Mesenchymal stem cell (in vitro differentiated cells and primary cell): Measurements from ENCODE around the gene COX10.
"Not testable (repeated sequence)": the region's sequence is repeated elsewhere in the genome, so short reads cannot be mapped to it uniquely, and the experiment has no call there.

Experiments
- DNase-seq: peaks from one replicate; pipeline ENCODE4 v3.0.0-alpha.2; 2013
- H2AFZ ChIP-seq: one replicate; pipeline ENCODE4 v1.6.1; 2013; ENCODE audit warnings: low read depth, mild to moderate bottlenecking, control low read depth, inconsistent platforms, low read length, moderate library complexity
- H2AK5ac ChIP-seq: 2 replicates; pipeline ENCODE4 v1.6.1; 2013; ENCODE audit warnings: low read length, moderate library complexity, mild to moderate bottlenecking, inconsistent platforms; ENCODE audit not compliant: severe bottlenecking
- H2BK120ac ChIP-seq: one replicate; pipeline ENCODE4 v1.6.1; 2013; ENCODE audit warnings: low read depth, mild to moderate bottlenecking, inconsistent platforms, low read length, moderate library complexity
- H2BK12ac ChIP-seq, 2 experiments: one replicate each; pipeline ENCODE4 v1.6.1; 2013; ENCODE audit warnings: inconsistent platforms in 2 of 2, low read length in 2 of 2, mild to moderate bottlenecking in 2 of 2, moderate library complexity in 2 of 2, control low read depth in 1 of 2
- H2BK15ac ChIP-seq: one replicate; pipeline ENCODE4 v1.6.1; 2013; ENCODE audit warnings: mild to moderate bottlenecking, low read depth, inconsistent platforms; ENCODE audit not compliant: poor library complexity, severe bottlenecking
- H2BK5ac ChIP-seq: 2 replicates; pipeline ENCODE4 v1.6.1; 2013; ENCODE audit warnings: low read depth, mild to moderate bottlenecking, low read length, control low read depth, inconsistent platforms; ENCODE audit not compliant: poor library complexity, severe bottlenecking
- H3K14ac ChIP-seq, 2 experiments: one replicate each; pipeline ENCODE4 v1.6.1; 2013; ENCODE audit warnings: inconsistent platforms in 2 of 2, low read length in 2 of 2, control low read depth in 1 of 2, mild to moderate bottlenecking in 1 of 2, moderate library complexity in 1 of 2
- H3K18ac ChIP-seq, 2 experiments: one replicate each; pipeline ENCODE4 v1.6.1; 2013; ENCODE audit warnings: inconsistent platforms in 2 of 2, low read length in 2 of 2, control low read depth in 1 of 2, low read depth in 1 of 2, mild to moderate bottlenecking in 1 of 2
- H3K23ac ChIP-seq, 2 experiments: one replicate each; pipeline ENCODE4 v1.6.1; 2013; ENCODE audit warnings: inconsistent platforms in 2 of 2, low read length in 2 of 2, mild to moderate bottlenecking in 2 of 2, moderate library complexity in 2 of 2, control low read depth in 1 of 2
- H3K27ac ChIP-seq: 2 replicates; pipeline ENCODE4 v1.5.1; 2013; ENCODE audit warnings: mild to moderate bottlenecking, moderate library complexity, low read length, control low read depth, inconsistent platforms; ENCODE audit not compliant: poor library complexity, severe bottlenecking
- H3K27me3 ChIP-seq, 2 experiments: 2 replicates each; pipeline versions ENCODE4 v1.6.1 to v1.7.0; 2013; ENCODE audit warnings: low read length in 2 of 2, mild to moderate bottlenecking in 2 of 2, moderate library complexity in 2 of 2, control low read depth in 1 of 2, inconsistent platforms in 1 of 2; ENCODE audit not compliant: control insufficient read depth in 1 of 2, insufficient read depth in 1 of 2
- H3K36me3 ChIP-seq, 2 experiments: 2 replicates each; pipeline versions ENCODE4 v1.6.1 to v1.7.0; 2013; ENCODE audit warnings: low read length in 2 of 2, control low read depth in 1 of 2, inconsistent platforms in 1 of 2, low read depth in 1 of 2, mild to moderate bottlenecking in 1 of 2; ENCODE audit not compliant: insufficient read depth in 2 of 2, control insufficient read depth in 1 of 2
- H3K4ac ChIP-seq, 2 experiments: one replicate each; pipeline ENCODE4 v1.6.1; 2013; ENCODE audit warnings: inconsistent platforms in 2 of 2, low read length in 2 of 2, mild to moderate bottlenecking in 2 of 2, moderate library complexity in 2 of 2, control low read depth in 1 of 2, low read depth in 1 of 2
- H3K4me1 ChIP-seq: 2 replicates; pipeline ENCODE4 v1.6.1; 2013; ENCODE audit warnings: low read depth, low read length, control low read depth; ENCODE audit not compliant: control insufficient read depth, insufficient read depth
- H3K4me2 ChIP-seq: 2 replicates; pipeline ENCODE4 v1.6.1; 2013; ENCODE audit warnings: low read length, mild to moderate bottlenecking, inconsistent platforms; ENCODE audit not compliant: poor library complexity, severe bottlenecking
- H3K4me3 ChIP-seq, 2 experiments: 2 replicates each; pipeline versions ENCODE4 v1.5.1 to v1.7.0; 2013; ENCODE audit warnings: low read length in 2 of 2, mild to moderate bottlenecking in 2 of 2, control low read depth in 1 of 2, low read depth in 1 of 2; ENCODE audit not compliant: insufficient read depth in 1 of 2
- H3K79me1 ChIP-seq: replicated peaks from 2 replicates; pipeline ENCODE4 v1.6.1; 2013; ENCODE audit warnings: mild to moderate bottlenecking, control low read depth, low read length, inconsistent platforms; ENCODE audit not compliant: poor library complexity, severe bottlenecking
- H3K9ac ChIP-seq: 2 replicates; pipeline ENCODE4 v1.7.0; 2013; ENCODE audit warnings: mild to moderate bottlenecking, low read length, moderate library complexity
- H3K9me3 ChIP-seq: 2 replicates; pipeline ENCODE4 v1.7.0; 2013; ENCODE audit warnings: mild to moderate bottlenecking, low read length; ENCODE audit not compliant: control insufficient read depth
- H4K8ac ChIP-seq: one replicate; pipeline ENCODE4 v1.6.1; 2013; ENCODE audit warnings: inconsistent platforms, mild to moderate bottlenecking, low read length, moderate library complexity
- H4K91ac ChIP-seq: one replicate; pipeline ENCODE4 v1.6.1; 2013; ENCODE audit warnings: mild to moderate bottlenecking, low read length, inconsistent platforms
- WGBS: methylation state at CpG from one replicate; pipeline ENCODE4 v1.1.7; 2013; ENCODE audit warnings: mixed read lengths; 5-methylcytosine and 5-hydroxymethylcytosine counted together

Gene COX10

DNA sequence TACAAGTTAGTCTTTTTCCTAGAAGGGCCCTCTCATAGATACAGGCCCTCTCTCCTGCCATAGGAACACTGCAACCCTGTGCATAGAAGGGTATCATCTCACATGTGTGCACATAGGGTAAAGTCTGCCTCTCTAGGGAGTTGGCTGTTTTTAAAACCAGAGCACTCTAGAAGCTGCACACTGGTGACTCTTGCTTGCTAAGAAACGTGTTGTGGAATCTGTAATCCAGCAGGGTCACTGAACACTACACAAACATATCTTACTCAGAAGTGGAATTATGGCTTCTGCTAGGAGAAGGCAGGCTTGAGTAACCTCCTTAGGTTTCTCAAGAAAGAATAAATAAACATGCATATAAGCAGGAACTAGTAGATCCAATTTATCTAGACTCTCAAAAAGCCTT, 121.5 kb downstream of the COX10 start:
- not testable (repeated sequence) for H3K4me2 ChIP-seq, H3K18ac ChIP-seq, H3K27me3 ChIP-seq, H3K36me3 ChIP-seq, H3K9me3 ChIP-seq, H3K14ac ChIP-seq, H2AFZ ChIP-seq, H3K4me3 ChIP-seq, H2AK5ac ChIP-seq, H4K91ac ChIP-seq, H4K8ac ChIP-seq, H3K4me1 ChIP-seq, H2BK15ac ChIP-seq, H2BK120ac ChIP-seq, H3K23ac ChIP-seq, H3K79me1 ChIP-seq, H2BK12ac ChIP-seq, H2BK5ac ChIP-seq, H3K27ac ChIP-seq, H3K9ac ChIP-seq, H3K4ac ChIP-seq
- peak; percentile 30 for DNase-seq
- no CpG with 5 or more reads among the region's 1 CpG for WGBS

DNA sequence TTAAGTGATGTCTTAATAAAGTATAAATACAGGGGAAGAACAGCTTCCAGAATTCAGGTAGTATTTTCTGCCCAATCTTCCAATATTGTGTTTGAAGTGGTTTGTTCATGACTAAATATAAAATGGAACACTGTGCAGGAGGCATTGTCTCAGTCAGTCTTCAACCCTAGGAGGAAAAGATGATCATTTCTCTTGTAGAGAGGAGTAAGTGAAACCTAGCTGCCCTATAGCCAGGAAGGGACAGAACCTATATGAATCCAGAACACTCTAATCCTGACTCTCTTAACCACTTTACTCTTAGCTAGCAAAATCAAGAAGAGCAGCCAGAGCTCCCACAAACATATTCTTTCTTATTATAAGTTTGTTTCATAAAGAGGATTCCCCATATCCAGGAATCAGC, 122.2 kb downstream of the COX10 start:
- H2BK120ac ChIP-seq, H2AK5ac ChIP-seq, H3K23ac ChIP-seq, DNase-seq, H3K14ac ChIP-seq, H3K9me3 ChIP-seq, H3K4me3 ChIP-seq, H3K79me1 ChIP-seq, H3K4ac ChIP-seq, H2BK15ac ChIP-seq, H3K9ac ChIP-seq, H3K27ac ChIP-seq, H2BK12ac ChIP-seq, H4K8ac ChIP-seq, H3K4me1 ChIP-seq, H3K18ac ChIP-seq, H3K4me2 ChIP-seq, H2AFZ ChIP-seq, H4K91ac ChIP-seq, H3K27me3 ChIP-seq, H3K36me3 ChIP-seq, H2BK5ac ChIP-seq: not testable (repeated sequence)

DNA sequence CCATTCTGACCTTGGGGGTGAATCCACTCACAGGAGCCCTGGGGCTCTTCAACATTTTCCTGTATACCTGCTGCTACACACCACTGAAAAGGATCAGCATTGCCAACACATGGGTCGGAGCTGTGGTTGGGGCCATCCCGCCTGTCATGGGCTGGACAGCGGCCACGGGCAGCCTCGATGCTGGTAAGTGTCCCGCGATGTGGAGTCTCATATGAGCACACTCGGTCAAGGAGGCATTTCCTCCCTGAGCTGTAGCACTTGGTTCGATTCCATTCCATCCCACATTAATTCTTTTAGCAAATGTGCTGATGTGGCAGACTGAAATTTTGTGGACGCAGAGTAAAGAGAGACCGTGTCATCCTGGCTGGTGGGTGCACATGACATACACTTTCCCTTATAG, 122.7 kb downstream of the COX10 start:
- not testable (repeated sequence) for H3K4ac ChIP-seq, H3K4me2 ChIP-seq, H3K79me1 ChIP-seq, H2BK5ac ChIP-seq, H3K9ac ChIP-seq, H3K23ac ChIP-seq, H2AK5ac ChIP-seq, H3K4me1 ChIP-seq, H3K18ac ChIP-seq, H3K4me3 ChIP-seq, H4K91ac ChIP-seq, DNase-seq, H2AFZ ChIP-seq, H4K8ac ChIP-seq, H2BK120ac ChIP-seq, H3K9me3 ChIP-seq, H3K14ac ChIP-seq, H3K36me3 ChIP-seq, H2BK15ac ChIP-seq, H2BK12ac ChIP-seq, H3K27ac ChIP-seq, H3K27me3 ChIP-seq
- WGBS: 93% methylated on average over 2 of the region's 11 CpGs

DNA sequence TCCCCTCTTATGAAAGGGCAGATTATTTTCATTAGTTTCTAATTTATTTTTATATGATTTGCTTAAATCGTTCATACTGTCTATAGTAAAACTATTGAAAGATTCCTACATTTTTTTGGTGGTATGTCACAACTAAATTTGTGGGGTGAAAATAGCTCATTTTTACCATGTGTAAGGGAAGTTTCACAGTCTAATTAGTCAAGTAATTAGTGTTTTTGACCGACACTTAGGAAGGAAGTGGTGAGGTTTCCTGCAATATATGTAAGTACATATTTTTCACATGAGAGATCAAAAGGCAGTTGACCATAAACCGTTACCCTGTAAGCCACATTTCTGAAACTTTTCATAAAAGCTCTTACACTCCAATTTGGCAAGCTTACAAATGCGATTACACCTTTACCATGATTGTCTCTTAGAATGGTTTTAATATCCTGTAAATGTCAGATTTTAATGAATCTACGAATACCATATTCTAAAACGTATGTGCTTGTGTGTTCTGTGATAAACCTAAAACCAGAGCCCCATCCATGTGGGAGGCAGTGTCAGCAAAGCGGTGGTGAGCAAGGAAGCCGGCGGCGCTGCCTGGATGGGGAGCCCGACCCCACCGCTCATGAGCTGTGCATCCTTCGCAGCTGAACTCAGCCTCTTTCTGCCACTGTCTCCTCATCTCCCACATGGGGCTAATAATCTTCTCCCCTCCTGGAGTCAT, 123.5 kb downstream of the COX10 start:
- H3K9me3 ChIP-seq, H3K4ac ChIP-seq, H3K18ac ChIP-seq, H2BK15ac ChIP-seq, H3K14ac ChIP-seq, H4K8ac ChIP-seq, H3K4me1 ChIP-seq, H3K23ac ChIP-seq, H2AK5ac ChIP-seq, H3K27ac ChIP-seq, H3K9ac ChIP-seq, H2BK120ac ChIP-seq, DNase-seq, H2BK12ac ChIP-seq, H2BK5ac ChIP-seq, H2AFZ ChIP-seq, H3K79me1 ChIP-seq, H3K27me3 ChIP-seq, H3K4me3 ChIP-seq, H4K91ac ChIP-seq, H3K4me2 ChIP-seq, H3K36me3 ChIP-seq: not testable (repeated sequence)
- WGBS: 91% methylated on average over 7 of the region's 13 CpGs
